ENCODE measurements around the gene TRAP1.

Gene TRAP1

DNA sequence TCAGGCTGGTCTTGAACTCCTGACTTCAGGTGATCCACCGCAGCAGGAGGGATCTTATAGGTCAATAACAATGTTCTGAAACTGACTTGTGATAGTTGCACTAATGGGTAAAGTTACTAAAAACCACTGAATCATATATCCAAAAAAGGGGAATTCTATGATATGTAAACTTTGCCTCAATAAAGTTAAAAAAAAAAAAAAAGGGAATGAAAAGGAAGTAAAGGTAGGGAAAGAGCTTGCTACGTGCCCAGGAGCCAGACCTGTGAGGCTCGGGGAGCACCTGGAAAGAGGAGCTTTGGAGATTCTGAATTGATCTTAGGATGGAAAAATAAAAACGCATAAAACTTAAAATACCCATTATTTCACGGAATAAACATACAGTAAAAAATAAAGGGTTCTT is 20.8 kb upstream of the TRAP1 start:
- H3K27ac ChIP-seq = no peak overlapping the region
- H3K4me1 ChIP-seq = peaks cover 21% of the 10 kb centered on the region
- peaks cover 72% of the 10 kb centered on the region for H4K20me1 ChIP-seq
- no peak overlapping the region for H3K9ac ChIP-seq
- H3K27me3 ChIP-seq = no peaks in the 10 kb centered on the region
- H3K9me3 ChIP-seq = no peaks in the 10 kb centered on the region
- H3K36me3 ChIP-seq = peaks cover 100% of the 10 kb centered on the region
- TF ChIP-seq Cebpa-rat (IDR thresholded peaks at IDR 0.05) = no peak
- H3K4me3 ChIP-seq = no peak overlapping the region
- no peak overlapping the region for H3K4me2 ChIP-seq

- Histone ChIP-seq H3K4me1 (peaks cover 21% of the 10 kb centered on the region), H3K27ac (no peak overlapping the region), H3K9me3 (no peaks in the 10 kb centered on the region), H3K4me2 (no peak overlapping the region), H3K4me3 (no peak overlapping the region), H3K9ac (no peak overlapping the region), H4K20me1 (peaks cover 73% of the 10 kb centered on the region), H3K27me3 (no peaks in the 10 kb centered on the region), H3K36me3 (peaks cover 100% of the 10 kb centered on the region)
- TF ChIP-seq Cebpa-rat (IDR thresholded peaks at IDR 0.05) = no peak
Observed at GRCh38 chr16:3737181-3737580, 19.9 kb upstream of the TRAP1 start.

- Histone ChIP-seq H3K27ac (peak overlapping the region; percentile 26; the same call in 1 of the 2 replicates), H3K4me1 (peaks cover 21% of the 10 kb centered on the region), H3K4me3 (no peak overlapping the region), H3K9ac (no peak overlapping the region), H3K27me3 (no peaks in the 10 kb centered on the region), H3K9me3 (no peaks in the 10 kb centered on the region), H4K20me1 (peaks cover 84% of the 10 kb centered on the region), H3K36me3 (peaks cover 100% of the 10 kb centered on the region), H3K4me2 (peak overlapping the region; percentile 39)
- no peak for TF ChIP-seq Cebpa-rat (IDR thresholded peaks at IDR 0.05)
Observed at GRCh38 chr16:3736116-3736515, 18.8 kb upstream of the TRAP1 start.

GRCh38 chr16:3735541-3735940 is 18.2 kb upstream of the TRAP1 start:
- H3K4me3 ChIP-seq = no peak overlapping the region
- peak overlapping the region; percentile 26; the same call in 1 of the 2 replicates for H3K27ac ChIP-seq
- H3K27me3 ChIP-seq = no peaks in the 10 kb centered on the region
- no peaks in the 10 kb centered on the region for H3K9me3 ChIP-seq
- TF ChIP-seq Cebpa-rat (IDR thresholded peaks at IDR 0.05) = no peak
- peaks cover 100% of the 10 kb centered on the region for H3K36me3 ChIP-seq
- peak overlapping the region; percentile 39 for H3K4me2 ChIP-seq
- H4K20me1 ChIP-seq = peaks cover 84% of the 10 kb centered on the region
- no peak overlapping the region for H3K9ac ChIP-seq
- H3K4me1 ChIP-seq = peaks cover 21% of the 10 kb centered on the region

DNA sequence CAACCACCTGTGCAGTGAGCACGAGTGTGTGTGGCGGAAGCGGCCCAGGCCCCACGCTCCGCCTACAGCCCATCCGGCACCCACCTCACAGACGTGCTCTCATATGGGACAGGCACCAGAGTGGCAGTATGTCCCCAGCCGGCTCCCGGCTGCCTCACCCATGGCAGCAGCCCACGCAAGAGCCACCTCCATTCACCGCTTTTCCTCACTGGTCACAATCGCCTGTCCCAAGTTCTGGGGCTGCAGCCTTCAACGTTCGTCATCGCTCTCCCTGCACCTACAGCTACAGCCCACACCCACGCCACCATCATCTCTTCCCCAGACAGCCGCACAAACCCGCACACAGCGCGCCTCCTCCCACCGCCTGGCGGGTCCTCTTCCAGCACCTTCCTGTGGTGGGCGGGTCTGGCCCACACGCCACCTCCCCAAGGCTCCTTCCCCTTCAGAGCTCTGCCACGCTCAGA is 17.5 kb upstream of the TRAP1 start:
- peaks cover 100% of the 10 kb centered on the region for H3K36me3 ChIP-seq
- no peak overlapping the region for H3K4me2 ChIP-seq
- TF ChIP-seq Cebpa-rat (IDR thresholded peaks at IDR 0.05) = no peak
- H3K27ac ChIP-seq = no peak overlapping the region
- H3K9ac ChIP-seq = no peak overlapping the region
- no peaks in the 10 kb centered on the region for H3K27me3 ChIP-seq
- H4K20me1 ChIP-seq = peaks cover 84% of the 10 kb centered on the region
- no peaks in the 10 kb centered on the region for H3K9me3 ChIP-seq
- H3K4me3 ChIP-seq = no peak overlapping the region
- H3K4me1 ChIP-seq = peaks cover 21% of the 10 kb centered on the region

DNA sequence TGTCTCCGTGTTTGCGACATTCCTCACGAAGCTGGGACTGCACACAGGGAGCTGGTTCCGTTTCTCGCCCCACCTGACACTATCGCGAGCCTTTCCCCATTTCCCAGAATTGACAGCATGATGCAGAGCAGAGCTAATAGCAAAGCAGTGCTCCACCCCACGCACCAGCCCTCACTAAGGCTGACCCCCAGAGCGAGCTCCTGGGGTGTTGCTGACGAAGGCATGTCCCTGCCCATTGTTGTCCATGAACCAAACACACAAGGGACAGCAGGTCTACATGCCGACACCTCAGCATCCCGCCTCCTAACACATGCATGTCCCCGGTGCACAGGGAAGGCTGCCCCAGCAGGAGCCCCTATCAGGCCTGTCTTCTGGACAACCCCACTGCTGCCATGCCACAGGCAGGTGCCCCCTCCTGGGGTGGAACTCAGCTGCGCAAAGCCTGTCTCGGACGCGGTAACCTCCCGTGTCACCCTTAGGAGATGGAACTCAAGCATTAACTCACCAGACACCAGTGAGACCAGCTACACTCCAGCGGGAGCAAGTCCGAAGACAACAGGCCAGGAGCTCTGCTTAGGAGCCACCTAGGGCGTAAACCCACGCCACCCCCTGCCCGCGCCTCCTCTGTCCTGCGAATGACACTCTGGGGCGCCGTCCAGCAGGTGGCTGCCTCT is 16.9 kb upstream of the TRAP1 start:
- Histone ChIP-seq H3K9me3 (no peaks in the 10 kb centered on the region), H3K4me3 (no peak overlapping the region), H4K20me1 (peaks cover 84% of the 10 kb centered on the region), H3K9ac (no peak overlapping the region), H3K4me2 (no peak overlapping the region), H3K27me3 (no peaks in the 10 kb centered on the region), H3K27ac (no peak overlapping the region), H3K4me1 (peaks cover 21% of the 10 kb centered on the region), H3K36me3 (peaks cover 100% of the 10 kb centered on the region)
- no peak for TF ChIP-seq Cebpa-rat (IDR thresholded peaks at IDR 0.05)

DNA sequence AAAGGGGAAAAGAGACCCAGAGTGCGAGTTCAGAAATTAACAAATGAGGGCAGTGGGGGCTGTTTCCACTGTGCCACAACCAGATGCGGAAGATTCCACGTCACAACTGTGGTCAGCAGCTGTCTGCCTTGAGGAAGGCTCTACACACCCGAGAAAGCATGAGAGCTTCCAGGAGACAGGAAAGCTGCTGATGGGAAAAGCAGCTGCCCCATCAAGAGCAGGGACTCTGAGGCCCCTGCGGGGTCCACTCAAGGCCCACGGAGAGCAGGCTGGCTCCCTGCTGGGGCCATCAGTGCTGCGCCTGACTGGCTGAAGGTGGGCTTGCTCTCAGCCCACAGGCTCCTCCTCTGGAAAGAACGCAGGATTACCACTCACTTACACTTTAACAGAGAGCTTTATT is 14.8 kb upstream of the TRAP1 start:
- H3K36me3 ChIP-seq = peaks cover 97% of the 10 kb centered on the region

DNA sequence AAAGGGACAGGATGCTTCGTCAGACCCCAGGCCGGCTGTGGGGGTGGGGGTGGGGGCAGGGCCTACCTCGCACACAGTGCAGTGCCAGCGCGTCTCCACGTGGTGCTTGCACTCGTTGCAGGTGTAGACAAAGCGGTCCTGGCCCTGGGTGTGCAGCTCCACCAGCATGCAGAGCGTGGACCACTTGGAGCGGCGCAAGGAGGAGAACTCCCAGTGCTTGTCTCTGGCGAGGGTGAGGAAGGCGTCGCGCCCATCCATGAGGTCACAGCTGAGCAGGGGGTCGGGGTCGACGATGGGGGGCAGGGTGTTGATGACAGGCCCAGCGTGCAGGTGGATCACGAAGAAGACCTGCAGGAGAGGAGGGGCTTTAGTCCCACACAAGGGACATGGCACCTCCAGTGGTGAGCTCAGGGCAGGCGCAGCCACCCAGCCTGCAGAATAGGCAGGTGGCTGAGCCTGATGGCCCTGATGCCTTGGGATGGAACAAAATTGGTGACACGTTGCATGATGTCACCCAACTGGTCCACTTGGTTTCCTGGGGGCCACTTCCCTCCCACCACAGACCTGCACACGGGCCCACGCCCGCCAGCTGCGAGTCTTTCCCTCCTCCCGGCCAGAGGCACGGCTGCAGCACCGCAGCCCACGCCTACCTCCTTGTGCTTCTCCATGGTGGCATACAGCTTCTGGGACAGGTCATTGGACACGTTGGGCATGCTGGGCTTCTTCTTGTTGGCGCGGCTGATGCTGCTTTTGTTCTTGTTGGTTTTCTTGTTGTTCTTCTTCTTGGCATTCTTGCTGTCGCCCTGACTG is 14.0 kb upstream of the TRAP1 start:
- H3K4me3 ChIP-seq = no peak overlapping the region
- no peak overlapping the region for H3K9ac ChIP-seq
- H3K36me3 ChIP-seq = peaks cover 94% of the 10 kb centered on the region

More for the DNA sequence above, 14.8 kb upstream of the TRAP1 start:
- no peak overlapping the region for H3K27ac ChIP-seq
- no peak overlapping the region for H3K4me3 ChIP-seq
- H4K20me1 ChIP-seq = peaks cover 89% of the 10 kb centered on the region
- no peak overlapping the region for H3K9ac ChIP-seq
- H3K4me2 ChIP-seq = no peak overlapping the region
- H3K27me3 ChIP-seq = 0 out of 2 replicates have a peak, but pooled peaks cover 4% of the 10 kb centered on the region
- TF ChIP-seq Cebpa-rat (IDR thresholded peaks at IDR 0.05) = no peak
- no peaks in the 10 kb centered on the region for H3K9me3 ChIP-seq
- H3K4me1 ChIP-seq = peaks cover 21% of the 10 kb centered on the region

DNA sequence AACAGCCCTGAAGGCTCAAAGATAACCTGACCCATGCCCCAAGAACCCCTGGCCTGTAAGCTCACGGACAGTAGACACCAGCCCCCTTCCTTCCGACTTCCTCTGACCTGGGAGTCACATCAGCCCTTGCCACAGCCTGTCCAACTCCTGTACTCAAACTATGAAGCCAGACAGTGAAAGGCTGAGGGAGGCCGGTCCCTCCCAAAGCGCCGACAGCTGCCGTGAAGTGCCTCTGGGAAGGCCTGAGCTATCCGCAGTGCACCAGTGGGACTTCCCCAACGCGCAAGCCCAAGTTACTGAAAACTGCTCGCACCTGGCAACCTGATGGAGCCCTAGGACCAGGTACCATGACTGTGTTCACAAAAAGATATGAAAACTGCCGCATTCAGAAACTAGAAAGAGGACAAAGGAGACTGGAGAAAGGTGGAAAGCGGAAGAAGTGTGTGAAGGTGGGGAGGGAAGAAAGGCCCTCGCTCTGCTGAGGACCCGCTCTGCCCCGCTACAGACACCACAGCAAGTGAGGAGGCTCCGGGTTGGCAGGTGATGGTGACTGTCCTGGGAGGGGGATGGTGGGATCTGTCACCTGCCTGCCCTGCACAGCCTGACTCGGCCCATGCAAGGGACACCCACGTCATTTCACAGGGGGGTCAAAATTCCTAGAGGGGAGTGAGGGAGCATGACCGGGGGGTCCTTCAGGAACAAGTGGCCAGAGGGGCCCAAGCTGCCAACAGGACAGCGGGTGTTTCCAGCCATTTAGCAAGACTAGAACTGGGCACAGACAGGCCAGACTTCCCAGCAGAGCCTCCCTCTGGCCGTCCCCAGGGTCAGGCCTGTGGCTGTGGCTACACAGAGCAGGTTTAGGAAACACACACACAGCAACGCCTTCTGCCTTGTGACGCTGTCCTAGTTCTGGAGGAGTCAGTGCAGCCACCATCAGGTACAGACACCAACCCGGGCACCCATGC is 13.1 kb upstream of the TRAP1 start:
- H3K27ac ChIP-seq = no peak overlapping the region
- peaks cover 4% of the 10 kb centered on the region for H3K4me1 ChIP-seq
- no peak overlapping the region for H3K9ac ChIP-seq
- H3K27me3 ChIP-seq = 0 out of 2 replicates have a peak, but pooled peaks cover 4% of the 10 kb centered on the region
- no peak overlapping the region for H3K4me3 ChIP-seq
- H3K4me2 ChIP-seq = no peak overlapping the region
- H4K20me1 ChIP-seq = peaks cover 82% of the 10 kb centered on the region
- H3K9me3 ChIP-seq = no peaks in the 10 kb centered on the region
- peaks cover 92% of the 10 kb centered on the region for H3K36me3 ChIP-seq
- TF ChIP-seq Cebpa-rat (IDR thresholded peaks at IDR 0.05) = no peak

More for the DNA sequence above, 14.0 kb upstream of the TRAP1 start:
- peaks cover 82% of the 10 kb centered on the region for H4K20me1 ChIP-seq
- H3K4me1 ChIP-seq = peaks cover 13% of the 10 kb centered on the region
- no peak for TF ChIP-seq Cebpa-rat (IDR thresholded peaks at IDR 0.05)
- H3K4me2 ChIP-seq = no peak overlapping the region
- H3K27ac ChIP-seq = no peak overlapping the region
- H3K9me3 ChIP-seq = no peaks in the 10 kb centered on the region
- H3K27me3 ChIP-seq = 0 out of 2 replicates have a peak, but pooled peaks cover 4% of the 10 kb centered on the region

Data from BLaER1 (cell line).